Transverse colon (tissue), 4 donors: ENCODE results near the gene BPIFA1. TPM values are rescaled to one million over a fixed set of nuclear protein-coding genes. Genes with fewer than 3 reads are reported as not detected.

ENCODE experiments used
- DNase-seq: peaks from one replicate; pipeline ENCODE4 v3.0.0-alpha.2; 2019
- H3K27ac ChIP-seq, 4 donors: fragments of 200-600 bp; sonication (generic); 2 replicates each; pipeline ENCODE4 v1.5.1; 2016 to 2018; ENCODE audit warnings: inconsistent platforms in 4 of 4
- H3K27me3 ChIP-seq: fragments of 200-600 bp; sonication (generic); 2 replicates; pipeline ENCODE4 v1.5.1; 2017; ENCODE audit warnings: inconsistent platforms
- H3K36me3 ChIP-seq, 4 donors: fragments of 200-600 bp; sonication (generic); 2 replicates each; pipeline ENCODE4 v1.5.1; 2017 to 2019; ENCODE audit warnings: inconsistent platforms in 4 of 4
- H3K4me1 ChIP-seq, 4 donors: fragments of 200-600 bp; sonication (generic); 2 replicates each; pipeline ENCODE4 v1.5.1; 2017 to 2020; ENCODE audit warnings: inconsistent platforms in 4 of 4
- H3K4me3 ChIP-seq, 4 donors: fragments of 200-600 bp; sonication (generic); 1 replicate in 1 of 4; 2 replicates in 3 of 4; pipeline versions ENCODE4 v1.5.1 to v1.6.1; 2017 to 2019; ENCODE audit warnings: inconsistent platforms in 4 of 4
- H3K9me3 ChIP-seq, 2 donors: fragments of 200-600 bp; sonication (generic); 2 replicates each; pipeline ENCODE4 v1.5.1; 2017 to 2019; ENCODE audit warnings: inconsistent platforms in 2 of 2
- EP300 ChIP-seq: sonication (generic); formaldehyde crosslinking; IDR thresholded peaks from one replicate; pipeline ENCODE4 v1.6.1; 2017; ENCODE audit warnings: antibody characterized with exemption, low read depth
- POLR2A ChIP-seq: fragments of 450-650 bp; IDR thresholded peaks from one replicate; pipeline ENCODE4 v1.6.1; 2016; ENCODE audit warnings: antibody characterized with exemption, mild to moderate bottlenecking, moderate library complexity
- POLR2AphosphoS5 ChIP-seq, 3 donors: sonication (generic); formaldehyde crosslinking; IDR thresholded peaks; one replicate each; pipeline ENCODE4 v1.6.1; 2016; ENCODE audit warnings: antibody characterized with exemption in 3 of 3
- WGBS, 2 donors: methylation state at CpG; one replicate each; pipeline ENCODE4 v1.1.5; 2018; ENCODE audit warnings: low coverage in 1 of 2; 5-methylcytosine and 5-hydroxymethylcytosine counted together
- in situ Hi-C, 4 donors: fragments of 200-750 bp; cut with MboI; loops; one replicate each; pipeline versions ENCODE4 v1.15.0 to v1.15.1; 2017; ENCODE audit warnings: low sequenced_read_pairs in 3 of 4, low pct_ligation_motif_present in 1 of 4, low pct_unique_long_range_greater_than_20kb in 1 of 4
- intact Hi-C: fragments of 100-400 bp; cut with DNase I; formaldehyde crosslinking; loops from one replicate; pipeline ENCODE4 v1.15.1; 2023; ENCODE audit warnings: low total_unique reads
- total RNA-seq, 4 donors: library from RNA; depleted of rRNA; stranded (reverse); fragments of >200 nt; gene quantifications; one replicate each; pipeline ENCODE4 v1.1.0, GENCODE V29; 2016
- TF ChIP-seq, protein P1 (sequence below), 5 experiments: fragments of 200-600 bp in 3 of 5; fragments of 450-650 bp in 2 of 5; sonication (generic) in 3 of 5; IDR thresholded peaks; 1 replicate in 2 of 5; 2 replicates in 3 of 5; pipeline ENCODE4 v1.5.1; 2016 to 2017; ENCODE audit warnings: antibody characterized with exemption in 5 of 5, inconsistent platforms in 3 of 5, mild to moderate bottlenecking in 2 of 5, moderate library complexity in 1 of 5

Gene BPIFA1
- total RNA-seq, 4 donors from 2014 or later, result not detected

DNA sequence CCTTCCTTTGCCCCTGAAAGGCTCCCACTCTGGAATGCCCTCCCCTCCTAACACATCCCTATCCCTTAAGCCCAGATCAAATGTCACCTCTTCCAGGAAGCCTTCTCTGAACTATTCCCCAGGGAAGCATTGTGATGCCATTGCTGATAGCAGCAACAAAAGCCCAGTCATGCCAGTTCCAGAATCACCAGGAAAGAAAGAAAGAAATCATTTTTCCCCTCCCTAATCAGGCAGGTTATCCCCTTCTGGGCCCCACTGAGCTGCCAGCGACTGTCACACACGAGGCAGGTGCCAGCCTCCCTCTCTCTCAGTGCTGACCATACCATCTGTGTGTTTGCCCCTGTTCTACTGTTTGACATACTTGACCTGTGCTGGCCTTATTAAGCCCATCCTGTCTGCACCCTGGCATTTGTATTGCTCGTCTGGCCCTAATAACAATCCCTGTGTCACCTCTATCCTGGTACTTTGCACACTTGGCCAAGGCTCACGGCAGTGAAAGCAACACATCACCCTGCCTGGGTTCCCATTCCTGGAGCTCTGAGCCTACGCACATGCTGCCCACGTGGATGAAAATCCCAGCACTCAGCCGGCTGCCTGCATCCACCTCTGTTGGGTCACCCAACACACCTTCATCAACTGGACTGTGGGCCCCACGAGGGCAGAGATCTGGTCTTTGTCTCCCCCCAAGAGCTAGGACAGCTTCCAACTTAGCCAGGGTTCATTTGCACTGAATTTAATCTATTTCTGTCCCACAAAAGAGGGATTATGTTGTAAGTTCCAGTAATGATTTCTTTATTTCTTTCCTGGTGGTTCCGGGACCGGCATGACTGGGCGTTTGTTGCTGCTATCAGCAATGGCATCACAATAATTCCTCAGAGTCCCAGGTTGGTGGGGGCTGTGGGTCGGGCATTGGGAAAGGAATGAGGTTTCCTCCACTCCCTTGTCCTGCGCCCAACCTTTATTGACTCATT is 42.0 kb downstream of the BPIFA1 start:
- no peak for DNase-seq
- no peak for TF ChIP-seq POLR2AphosphoS5 (IDR thresholded peaks at IDR 0.05)
- TF ChIP-seq EP300, result no peak
- TF ChIP-seq, protein P1, sequence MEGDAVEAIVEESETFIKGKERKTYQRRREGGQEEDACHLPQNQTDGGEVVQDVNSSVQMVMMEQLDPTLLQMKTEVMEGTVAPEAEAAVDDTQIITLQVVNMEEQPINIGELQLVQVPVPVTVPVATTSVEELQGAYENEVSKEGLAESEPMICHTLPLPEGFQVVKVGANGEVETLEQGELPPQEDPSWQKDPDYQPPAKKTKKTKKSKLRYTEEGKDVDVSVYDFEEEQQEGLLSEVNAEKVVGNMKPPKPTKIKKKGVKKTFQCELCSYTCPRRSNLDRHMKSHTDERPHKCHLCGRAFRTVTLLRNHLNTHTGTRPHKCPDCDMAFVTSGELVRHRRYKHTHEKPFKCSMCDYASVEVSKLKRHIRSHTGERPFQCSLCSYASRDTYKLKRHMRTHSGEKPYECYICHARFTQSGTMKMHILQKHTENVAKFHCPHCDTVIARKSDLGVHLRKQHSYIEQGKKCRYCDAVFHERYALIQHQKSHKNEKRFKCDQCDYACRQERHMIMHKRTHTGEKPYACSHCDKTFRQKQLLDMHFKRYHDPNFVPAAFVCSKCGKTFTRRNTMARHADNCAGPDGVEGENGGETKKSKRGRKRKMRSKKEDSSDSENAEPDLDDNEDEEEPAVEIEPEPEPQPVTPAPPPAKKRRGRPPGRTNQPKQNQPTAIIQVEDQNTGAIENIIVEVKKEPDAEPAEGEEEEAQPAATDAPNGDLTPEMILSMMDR (IDR thresholded peaks at IDR 0.05), result no peak
- TF ChIP-seq POLR2A, result no peak
- Histone ChIP-seq H3K4me1 (no peaks in the 10 kb centered on the region), H3K36me3 (no peaks in the 10 kb centered on the region), H3K27ac (no peak overlapping the region), H3K4me3 (no peak overlapping the region), H3K27me3 (no peaks in the 10 kb centered on the region), H3K9me3 (no peaks in the 10 kb centered on the region)
- 30 to 44% methylated on average over 7 to 13 of the region's 13 CpGs for WGBS, 2 donors
- in situ Hi-C loops, result no loop called here
- intact Hi-C loops, result no loop called here

DNA sequence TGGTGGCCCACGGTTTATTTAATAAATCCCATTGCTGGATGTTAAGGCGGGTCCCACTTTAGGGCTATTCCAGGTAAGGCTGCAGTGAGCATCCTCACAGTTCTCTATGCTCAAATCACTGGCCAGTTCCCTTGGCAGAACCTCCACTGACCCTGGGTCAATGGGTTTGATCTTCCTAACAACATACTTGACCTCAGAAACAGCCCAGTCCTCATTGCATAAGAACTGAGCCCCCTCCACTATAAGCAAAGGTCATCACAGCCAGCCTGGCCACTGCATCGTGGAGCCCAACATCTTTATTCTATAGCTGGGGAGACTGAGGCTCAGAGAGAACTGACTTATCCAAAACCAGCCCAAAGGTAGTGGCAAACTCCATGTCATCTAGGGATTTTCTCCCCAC is 42.9 kb downstream of the BPIFA1 start:
- TF ChIP-seq, protein P1 (IDR thresholded peaks at IDR 0.05), result no peak
- TF ChIP-seq POLR2AphosphoS5 (IDR thresholded peaks at IDR 0.05) (no peak), EP300 (no peak), POLR2A (no peak)
- WGBS, 2 donors, result 63% methylated on average over 3 of the region's 3 CpGs; no CpG with 5 or more reads in 1 of the 2 donors
- intact Hi-C loops (no loop called here), in situ Hi-C loops (no loop called here)
- Histone ChIP-seq H3K36me3 (no peaks in the 10 kb centered on the region), H3K4me3 (no peak overlapping the region), H3K27me3 (no peaks in the 10 kb centered on the region), H3K9me3 (no peaks in the 10 kb centered on the region), H3K4me1 (no peaks in the 10 kb centered on the region), H3K27ac (no peak overlapping the region)
- no peak for DNase-seq

DNA sequence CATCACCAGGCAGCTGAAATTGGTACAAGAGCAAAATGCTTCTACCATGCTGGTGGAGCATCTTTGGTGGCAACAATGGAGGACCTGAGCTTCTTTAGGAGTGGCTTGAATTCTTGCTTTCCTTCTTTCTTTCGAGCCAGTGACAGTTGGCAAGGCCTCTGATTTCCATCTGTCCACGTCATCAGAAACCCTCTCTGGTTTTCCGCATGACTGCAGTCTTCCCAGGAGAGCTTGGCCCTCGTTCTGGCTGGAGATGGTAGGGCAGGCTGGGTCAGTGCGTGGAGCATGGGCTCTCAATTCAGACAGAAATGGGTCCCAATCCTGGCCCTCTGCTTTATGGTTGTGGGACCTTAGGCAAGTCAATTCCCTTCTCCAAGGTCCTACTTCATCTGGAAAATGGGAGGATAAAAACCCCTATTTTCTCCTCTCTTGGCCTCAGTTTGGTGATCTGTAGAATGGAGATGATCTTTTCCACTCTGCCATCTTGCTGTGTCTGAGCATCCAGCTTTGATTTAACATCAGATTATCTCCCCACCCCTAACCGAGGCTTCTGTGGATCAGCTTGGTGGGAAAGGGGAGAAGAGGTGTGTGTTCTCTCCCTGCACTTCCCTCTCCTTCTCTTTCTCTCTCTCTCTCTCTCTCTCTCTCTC is 43.6 kb downstream of the BPIFA1 start:
- Histone ChIP-seq H3K4me3 (no peak overlapping the region), H3K27me3 (peaks cover 5% of the 10 kb centered on the region), H3K4me1 (no peaks in the 10 kb centered on the region), H3K9me3 (no peaks in the 10 kb centered on the region), H3K36me3 (no peaks in the 10 kb centered on the region), H3K27ac (no peak overlapping the region)
- intact Hi-C loops (no loop called here), in situ Hi-C loops (no loop called here)
- TF ChIP-seq EP300 (no peak), POLR2A (no peak), POLR2AphosphoS5 (IDR thresholded peaks at IDR 0.05) (no peak)
- TF ChIP-seq, protein P1 (IDR thresholded peaks at IDR 0.05), result no peak
- WGBS, 2 donors, result 65% methylated on average over 6 of the region's 6 CpGs; no CpG with 5 or more reads in 1 of the 2 donors
- no peak for DNase-seq

DNA sequence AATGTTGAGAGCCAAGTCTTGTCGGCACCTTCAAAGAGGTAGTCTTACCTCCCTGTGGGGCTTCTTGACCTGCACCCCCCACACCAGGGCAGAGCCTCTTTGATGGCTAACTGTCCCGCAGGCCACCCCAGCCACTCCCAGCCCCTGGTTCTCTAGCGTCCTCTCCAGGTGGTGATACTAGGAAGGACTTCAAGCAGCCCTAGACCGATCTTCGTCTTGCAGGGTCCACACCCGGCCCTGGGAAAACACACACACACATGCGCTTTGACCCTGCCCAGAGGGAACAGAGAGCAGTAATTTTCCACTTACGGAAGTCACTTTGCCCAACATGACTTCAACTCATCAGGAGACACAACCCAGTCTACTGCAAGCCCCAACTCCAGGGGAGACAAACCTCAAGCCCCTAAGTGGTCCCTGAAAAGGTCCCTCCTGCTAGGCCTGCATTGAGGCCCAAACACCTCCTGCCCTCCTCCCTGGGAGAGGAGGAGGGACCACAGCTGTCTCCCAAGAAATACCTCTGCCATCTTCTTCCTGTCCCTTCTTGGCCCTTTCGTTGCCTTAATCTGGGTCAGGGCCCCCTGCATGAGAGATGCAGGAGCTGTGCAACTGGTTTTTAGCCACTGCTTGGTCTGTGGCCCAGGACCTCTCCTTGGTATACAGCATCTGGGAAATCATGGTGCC is 44.3 kb downstream of the BPIFA1 start:
- DNase-seq, result no peak
- TF ChIP-seq POLR2A (no peak), EP300 (no peak), POLR2AphosphoS5 (IDR thresholded peaks at IDR 0.05) (no peak)
- TF ChIP-seq, protein P1 (IDR thresholded peaks at IDR 0.05), result no peak
- H3K36me3 ChIP-seq, result no peaks in the 10 kb centered on the region
- no peaks in the 10 kb centered on the region for H3K4me1 ChIP-seq
- H3K4me3 ChIP-seq, result no peak overlapping the region
- 70% methylated on average over 9 of the region's 9 CpGs; no CpG with 5 or more reads in 1 of the 2 donors for WGBS, 2 donors
- H3K9me3 ChIP-seq, result no peaks in the 10 kb centered on the region
- no peak overlapping the region for H3K27ac ChIP-seq
- in situ Hi-C loops, result no loop called here
- H3K27me3 ChIP-seq, result peaks cover 8% of the 10 kb centered on the region
- intact Hi-C loops, result no loop called here
